SK-N-SH (cell line): Measurements from ENCODE around the gene TMEM163. TPM values are rescaled to one million over a fixed set of nuclear protein-coding genes. Genes with fewer than 3 reads are reported as not detected.

Source experiments
- CTCF ChIA-PET: fragments of 300-600, 350-600 bp; formaldehyde crosslinking; extraction: SDS; loops from one replicate; lab custom pipeline; 2021; lab: Yijun Ruan, JAX
- POLR2A ChIA-PET: fragments of 350-600 bp; sonication (Branson Sonifier 250); formaldehyde crosslinking; extraction: SDS; loops from one replicate; lab custom pipeline; 2020; ENCODE audit warnings: antibody characterized with exemption, inconsistent platforms; lab: Yijun Ruan, JAX
- DNase-seq: peaks from one replicate; pipeline ENCODE4 v3.0.0; 2012
- H2AFZ ChIP-seq: fragments of 200-600 bp; sonication (generic); 2 replicates; pipeline ENCODE4 v1.8.1; 2016; ENCODE audit warnings: antibody characterized with exemption, mild to moderate bottlenecking, low read depth
- H3F3A ChIP-seq: fragments of 200-600 bp; sonication (generic); replicated peaks from 2 replicates; pipeline ENCODE3; 2016; ENCODE audit warnings: antibody characterized with exemption, mild to moderate bottlenecking; ENCODE audit not compliant: insufficient read depth
- H3K27ac ChIP-seq, 2 experiments: fragments of 200-500 bp in 1 of 2; fragments of 200-600 bp in 1 of 2; sonication (Bioruptor generic) in 1 of 2; sonication (generic), shearing (Covaris generic) in 1 of 2; 2 replicates each; pipeline versions ENCODE4 v1.5.1 to v1.6.1; 2014 to 2016; ENCODE audit warnings: low read depth in 2 of 2, inconsistent platforms in 1 of 2, low read length in 1 of 2, mild to moderate bottlenecking in 1 of 2, mixed read lengths in 1 of 2
- H3K27me3 ChIP-seq: fragments of 200-600 bp; sonication (generic), shearing (Covaris generic); 2 replicates; pipeline ENCODE4 v1.6.1; 2016; ENCODE audit warnings: mixed run types; ENCODE audit not compliant: insufficient read depth
- H3K36me3 ChIP-seq, 2 experiments: fragments of 200-500 bp in 1 of 2; fragments of 200-600 bp in 1 of 2; sonication (Bioruptor generic) in 1 of 2; sonication (generic) in 1 of 2; replicated peaks in 1 of 2; 2 replicates each; pipeline versions ENCODE3 to v1.5.1; 2014 to 2016; ENCODE audit warnings: low read length in 1 of 2, mild to moderate bottlenecking in 1 of 2; ENCODE audit not compliant: insufficient read depth in 2 of 2, control insufficient read depth in 1 of 2
- H3K4me1 ChIP-seq, 2 experiments: fragments of 200-500 bp in 1 of 2; fragments of 200-600 bp in 1 of 2; sonication (Bioruptor generic) in 1 of 2; sonication (generic), shearing (Covaris generic) in 1 of 2; 2 replicates each; pipeline versions ENCODE4 v1.5.1 to v1.6.1; 2014 to 2016; ENCODE audit warnings: low read depth in 1 of 2, low read length in 1 of 2, mixed run types in 1 of 2; ENCODE audit not compliant: insufficient read depth in 2 of 2, control insufficient read depth in 1 of 2
- H3K4me2 ChIP-seq: fragments of 200-600 bp; sonication (generic), shearing (Covaris generic); 2 replicates; pipeline ENCODE4 v1.6.1; 2017; ENCODE audit warnings: mixed run types
- H3K4me3 ChIP-seq, 2 experiments: fragments of 200-500 bp in 1 of 2; fragments of 200-600 bp in 1 of 2; sonication (Bioruptor generic) in 1 of 2; sonication (generic), shearing (Covaris generic) in 1 of 2; 2 replicates each; pipeline versions ENCODE4 v1.5.1 to v1.8.1; 2014 to 2016; ENCODE audit warnings: low read depth in 2 of 2, inconsistent platforms in 1 of 2, low read length in 1 of 2, mild to moderate bottlenecking in 1 of 2, mixed read lengths in 1 of 2, moderate library complexity in 1 of 2
- H3K79me2 ChIP-seq: fragments of 200-600 bp; sonication (generic); 2 replicates; pipeline ENCODE4 v1.8.1; 2017; ENCODE audit warnings: mild to moderate bottlenecking; ENCODE audit not compliant: insufficient read depth
- H3K9ac ChIP-seq: fragments of 200-600 bp; sonication (generic); 2 replicates; pipeline ENCODE4 v1.6.1; 2017; ENCODE audit warnings: mixed run types
- H3K9me2 ChIP-seq: fragments of 200-600 bp; sonication (generic); 2 replicates; pipeline ENCODE4 v1.6.1; 2017; ENCODE audit warnings: mixed run types
- H3K9me3 ChIP-seq: fragments of 200-600 bp; sonication (generic); 2 replicates; pipeline ENCODE4 v1.6.1; 2017; ENCODE audit warnings: mixed run types, mild to moderate bottlenecking, moderate library complexity
- H4K20me1 ChIP-seq: fragments of 200-600 bp; sonication (generic); 2 replicates; pipeline ENCODE4 v1.6.1; 2017; ENCODE audit warnings: mild to moderate bottlenecking, mixed run types; ENCODE audit not compliant: insufficient read depth
- CHD2 ChIP-seq: fragments of 150-350 bp; IDR thresholded peaks from 2 replicates; pipeline ENCODE4 v1.6.1; 2018; ENCODE audit warnings: low read length; ENCODE audit not compliant: partially characterized antibody
- EP300 ChIP-seq, 2 experiments: IDR thresholded peaks; 2 replicates each; pipeline versions ENCODE4 v1.4.0 to v1.6.1; 2012; ENCODE audit warnings: borderline replicate concordance in 1 of 2, low read depth in 1 of 2, low read length in 1 of 2
- EZH2phosphoT487 ChIP-seq: fragments of 200-600 bp; sonication (generic); IDR thresholded peaks from 2 replicates; pipeline ENCODE4 v1.6.1; 2017; ENCODE audit warnings: low read depth, mixed run types, mild to moderate bottlenecking, antibody characterized with exemption, moderate library complexity, borderline replicate concordance
- FOXJ3 ChIP-seq: sonication (generic); formaldehyde crosslinking; IDR thresholded peaks from 2 replicates; pipeline ENCODE4 v1.5.1; 2020; ENCODE audit warnings: mild to moderate bottlenecking, missing genetic modification reagents
- GABPA ChIP-seq: IDR thresholded peaks from 2 replicates; pipeline ENCODE4 v1.4.0; 2012; ENCODE audit warnings: low read depth, mild to moderate bottlenecking
- GATA2 ChIP-seq: sonication (generic); formaldehyde crosslinking; IDR thresholded peaks from 2 replicates; pipeline ENCODE4 v1.5.0; 2020; ENCODE audit warnings: mild to moderate bottlenecking, missing genetic modification reagents
- NFIC ChIP-seq: IDR thresholded peaks from 2 replicates; pipeline ENCODE4 v1.4.0; 2012; ENCODE audit warnings: borderline replicate concordance
- NRF1 ChIP-seq: IDR thresholded peaks from 2 replicates; pipeline ENCODE4 v1.6.1; 2012; ENCODE audit warnings: low read depth, mild to moderate bottlenecking, low read length
- PBX3 ChIP-seq: IDR thresholded peaks from 2 replicates; pipeline ENCODE4; 2012
- POLR2AphosphoS5 ChIP-seq: IDR thresholded peaks from 2 replicates; pipeline ENCODE4 v1.6.1; 2012; ENCODE audit warnings: low read depth, low read length
- RCOR1 ChIP-seq: fragments of 150-350 bp; IDR thresholded peaks from 2 replicates; pipeline ENCODE4 v1.6.1; 2017; ENCODE audit warnings: antibody characterized with exemption, low read length
- REST ChIP-seq: IDR thresholded peaks from 2 replicates; pipeline ENCODE4 v1.6.1; 2012; ENCODE audit warnings: mild to moderate bottlenecking, low read depth, low read length, moderate library complexity
- RFX5 ChIP-seq: IDR thresholded peaks from 2 replicates; pipeline ENCODE4 v1.6.1; 2012; ENCODE audit warnings: mild to moderate bottlenecking, improper control_type of control experiment, low read length
- SIN3A ChIP-seq: IDR thresholded peaks from 2 replicates; pipeline ENCODE4 v1.6.1; 2012; ENCODE audit warnings: low read depth, mild to moderate bottlenecking, low read length, moderate library complexity, borderline replicate concordance
- SMC3 ChIP-seq: IDR thresholded peaks from 2 replicates; pipeline ENCODE4 v1.6.1; 2012; ENCODE audit warnings: low read depth, low read length, improper control_type of control experiment
- YY1 ChIP-seq: IDR thresholded peaks from 2 replicates; pipeline ENCODE4 v1.4.0; 2012; ENCODE audit warnings: low read depth, mild to moderate bottlenecking
- WGBS: methylation state at CpG from one replicate; pipeline ENCODE4 v1.1.6; 2017; ENCODE audit warnings: low lambda C conversion rate; 5-methylcytosine and 5-hydroxymethylcytosine counted together
- polyA plus RNA-seq, 3 experiments: library from polyadenylated mRNA; depleted of rRNA; stranded (reverse); fragments of >200 nt; gene quantifications; 2 replicates each; pipeline ENCODE4 v1.2.3, GENCODE V29; 2012
- TF ChIP-seq, protein P1 (sequence below): fragments of 150-350 bp; IDR thresholded peaks from 2 replicates; pipeline ENCODE4 v1.6.1; 2017; ENCODE audit warnings: antibody characterized with exemption, low read length, low read depth, borderline replicate concordance
- TF ChIP-seq, protein P2 (sequence below): IDR thresholded peaks from 2 replicates; pipeline ENCODE4 v1.4.0; 2012; ENCODE audit warnings: low read depth, borderline replicate concordance

The TMEM163 gene
- polyA plus RNA-seq, 1 of the 3 experiments (the other 2 are of a cell fraction) = not detected

DNA sequence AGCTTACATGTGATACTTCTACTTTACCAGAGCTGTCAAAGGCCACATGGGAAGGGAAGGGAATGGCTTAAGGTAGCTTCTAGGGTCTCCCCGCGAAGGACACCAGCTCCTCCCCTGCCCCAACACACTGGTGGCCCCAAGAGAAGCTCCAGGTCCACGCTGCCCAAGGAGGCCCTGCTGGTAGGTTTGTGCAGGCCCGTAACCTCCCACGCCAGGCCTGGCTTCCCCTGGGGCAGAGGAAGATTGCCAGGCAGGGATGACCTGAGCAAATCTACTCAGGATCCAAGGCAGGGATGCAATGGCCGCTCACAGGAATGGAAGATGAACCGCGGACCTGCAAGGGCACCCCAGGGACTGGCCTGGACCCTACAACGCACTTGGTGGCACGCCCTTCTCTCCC is 259.9 kb downstream of the TMEM163 start:
- CTCF ChIA-PET = interaction anchor here (0.6 to 3.7 kb wide), 4 partner anchors 33 to 647 kb away, joined by 3 to 22 read pairs (median 3); no protein-coding TSS in a partner anchor
- Histone ChIP-seq H3F3A (no peaks in the 10 kb centered on the region), H3K4me3 (no peak overlapping the region), H3K9me2 (no peaks in the 10 kb centered on the region), H3K9me3 (no peaks in the 10 kb centered on the region), H3K36me3 (peaks cover 0 to 2% of the 10 kb centered on the region in 2 experiments), H4K20me1 (no peaks in the 10 kb centered on the region), H3K4me2 (no peak overlapping the region), H3K79me2 (no peaks in the 10 kb centered on the region), H3K27me3 (no peaks in the 10 kb centered on the region), H2AFZ (no peak overlapping the region), H3K9ac (no peak overlapping the region), H3K27ac (no peak overlapping the region), H3K4me1 (peaks cover 0 to 14% of the 10 kb centered on the region in 2 experiments; a peak in 1 of 4 replicates)
- no peak for DNase-seq
- TF ChIP-seq SIN3A = no peak
- TF ChIP-seq, protein P1, sequence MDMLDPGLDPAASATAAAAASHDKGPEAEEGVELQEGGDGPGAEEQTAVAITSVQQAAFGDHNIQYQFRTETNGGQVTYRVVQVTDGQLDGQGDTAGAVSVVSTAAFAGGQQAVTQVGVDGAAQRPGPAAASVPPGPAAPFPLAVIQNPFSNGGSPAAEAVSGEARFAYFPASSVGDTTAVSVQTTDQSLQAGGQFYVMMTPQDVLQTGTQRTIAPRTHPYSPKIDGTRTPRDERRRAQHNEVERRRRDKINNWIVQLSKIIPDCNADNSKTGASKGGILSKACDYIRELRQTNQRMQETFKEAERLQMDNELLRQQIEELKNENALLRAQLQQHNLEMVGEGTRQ = no peak
- no peak for TF ChIP-seq FOXJ3 (CRISPR knock-in tag)
- TF ChIP-seq GABPA = no peak
- TF ChIP-seq REST = no peak
- TF ChIP-seq NRF1 = no peak
- TF ChIP-seq, protein P2, sequence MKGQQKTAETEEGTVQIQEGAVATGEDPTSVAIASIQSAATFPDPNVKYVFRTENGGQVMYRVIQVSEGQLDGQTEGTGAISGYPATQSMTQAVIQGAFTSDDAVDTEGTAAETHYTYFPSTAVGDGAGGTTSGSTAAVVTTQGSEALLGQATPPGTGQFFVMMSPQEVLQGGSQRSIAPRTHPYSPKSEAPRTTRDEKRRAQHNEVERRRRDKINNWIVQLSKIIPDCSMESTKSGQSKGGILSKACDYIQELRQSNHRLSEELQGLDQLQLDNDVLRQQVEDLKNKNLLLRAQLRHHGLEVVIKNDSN = no peak
- no peak for TF ChIP-seq SMC3
- TF ChIP-seq CHD2 = no peak
- no peak for TF ChIP-seq YY1
- no peak for TF ChIP-seq GATA2
- no peak for TF ChIP-seq POLR2AphosphoS5
- TF ChIP-seq EZH2phosphoT487 = no peak
- TF ChIP-seq RCOR1 = no peak
- no peak for TF ChIP-seq NFIC
- TF ChIP-seq RFX5 = no peak
- TF ChIP-seq EP300 (IDR thresholded peaks at IDR 0.05; ENCODE audit: borderline replicate concordance in 1 of 2, low read depth in 1 of 2, low read length in 1 of 2) = no peak
- TF ChIP-seq PBX3 = no peak
- POLR2A ChIA-PET = no interaction called here
- 89% methylated on average over 5 of the region's 10 CpGs for WGBS
